Sigmoid colon (tissue), 4 donors: ENCODE results near the gene SNRPD3.

Experiments used
- EP300 ChIP-seq, 4 donors: sonication (generic); formaldehyde crosslinking; IDR thresholded peaks; one replicate each; pipeline ENCODE4 v1.6.1; 2017; ENCODE audit warnings: antibody characterized with exemption in 4 of 4
- POLR2A ChIP-seq, 2 donors: fragments of 450-650 bp; IDR thresholded peaks; one replicate each; pipeline ENCODE4 v1.6.1; 2016; ENCODE audit warnings: antibody characterized with exemption in 2 of 2, mild to moderate bottlenecking in 2 of 2, moderate library complexity in 2 of 2
- POLR2AphosphoS5 ChIP-seq, 4 donors: sonication (generic); formaldehyde crosslinking; IDR thresholded peaks; one replicate each; pipeline ENCODE4 v1.6.1; 2017; ENCODE audit warnings: antibody characterized with exemption in 4 of 4
- TF ChIP-seq, protein P1 (sequence below), 4 experiments: fragments of 450-650 bp in 3 of 4; fragments of 200-600 bp in 1 of 4; IDR thresholded peaks; one replicate each; pipeline ENCODE4 v1.5.1; 2016 to 2019; ENCODE audit warnings: antibody characterized with exemption in 4 of 4, mild to moderate bottlenecking in 3 of 4, moderate library complexity in 2 of 4

DNA sequence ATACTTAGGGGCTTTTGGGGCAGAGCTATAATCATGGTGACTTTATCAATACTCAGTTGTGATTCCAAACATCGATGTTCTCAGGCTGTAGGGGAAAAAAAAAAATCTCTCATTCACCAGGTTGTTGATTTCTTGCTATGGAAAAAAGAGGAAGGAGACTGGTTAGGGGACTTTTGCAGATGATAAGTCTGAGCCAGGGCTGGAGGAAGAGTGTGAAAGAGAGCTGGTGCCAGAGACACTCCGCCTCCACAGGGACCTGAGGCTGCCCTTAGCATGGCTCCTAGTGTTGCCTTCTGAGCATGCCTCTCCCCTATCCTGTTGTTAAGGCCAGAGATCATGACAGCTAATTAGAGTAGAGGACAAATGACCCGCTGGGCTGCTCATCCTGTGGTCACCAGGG is 43.8 kb upstream of the SNRPD3 start:
- TF ChIP-seq, protein P1, sequence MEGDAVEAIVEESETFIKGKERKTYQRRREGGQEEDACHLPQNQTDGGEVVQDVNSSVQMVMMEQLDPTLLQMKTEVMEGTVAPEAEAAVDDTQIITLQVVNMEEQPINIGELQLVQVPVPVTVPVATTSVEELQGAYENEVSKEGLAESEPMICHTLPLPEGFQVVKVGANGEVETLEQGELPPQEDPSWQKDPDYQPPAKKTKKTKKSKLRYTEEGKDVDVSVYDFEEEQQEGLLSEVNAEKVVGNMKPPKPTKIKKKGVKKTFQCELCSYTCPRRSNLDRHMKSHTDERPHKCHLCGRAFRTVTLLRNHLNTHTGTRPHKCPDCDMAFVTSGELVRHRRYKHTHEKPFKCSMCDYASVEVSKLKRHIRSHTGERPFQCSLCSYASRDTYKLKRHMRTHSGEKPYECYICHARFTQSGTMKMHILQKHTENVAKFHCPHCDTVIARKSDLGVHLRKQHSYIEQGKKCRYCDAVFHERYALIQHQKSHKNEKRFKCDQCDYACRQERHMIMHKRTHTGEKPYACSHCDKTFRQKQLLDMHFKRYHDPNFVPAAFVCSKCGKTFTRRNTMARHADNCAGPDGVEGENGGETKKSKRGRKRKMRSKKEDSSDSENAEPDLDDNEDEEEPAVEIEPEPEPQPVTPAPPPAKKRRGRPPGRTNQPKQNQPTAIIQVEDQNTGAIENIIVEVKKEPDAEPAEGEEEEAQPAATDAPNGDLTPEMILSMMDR (IDR thresholded peaks at IDR 0.05): no peak
- TF ChIP-seq POLR2AphosphoS5 (IDR thresholded peaks at IDR 0.05) (no peak), POLR2A (IDR thresholded peaks at IDR 0.05) (no peak), EP300 (IDR thresholded peaks at IDR 0.05) (no peak)
